Activated T-helper 2 cell treated with anti-CD3 and anti-CD28 coated beads, Interferon-gamma antibody, Interleukin-2, Interleukin-4, amounts not matched to agents 10 μg/mL and 5 μg/mL and 100 μg/mL, durations not matched to agents 14 hours and 24 hours and 36 hours (primary cell): Measurements from ENCODE around the gene ODC1. TPM values are rescaled to one million over a fixed set of nuclear protein-coding genes. Genes with fewer than 3 reads are reported as not detected.

Source experiments
- DNase-seq: peaks from one replicate; pipeline ENCODE4 v3.0.0; 2021; ENCODE audit warnings: low spot score
- H3K27ac Mint-ChIP-seq: one replicate; pipeline ENCODE4 v1.8.0; 2021; ENCODE audit warnings: mixed read lengths
- H3K27me3 Mint-ChIP-seq: one replicate; pipeline ENCODE4 v1.8.0; 2021; ENCODE audit warnings: low read depth, mixed read lengths
- H3K36me3 Mint-ChIP-seq: one replicate; pipeline ENCODE4 v1.8.0; 2021; ENCODE audit warnings: low read depth, mixed read lengths
- H3K4me1 Mint-ChIP-seq: one replicate; pipeline ENCODE4 v1.8.0; 2021; ENCODE audit warnings: low read depth, mixed read lengths
- H3K4me3 Mint-ChIP-seq: one replicate; pipeline ENCODE4 v1.8.0; 2021; ENCODE audit warnings: low read depth, mild to moderate bottlenecking, moderate library complexity, mixed read lengths
- H3K9me3 Mint-ChIP-seq: one replicate; pipeline ENCODE4 v1.8.0; 2021; ENCODE audit warnings: mixed read lengths
- intact Hi-C: fragments of 100-400 bp; cut with micrococcal nuclease; formaldehyde crosslinking; loops from one replicate; pipeline ENCODE4 v1.15.1; 2023
- total RNA-seq: library from RNA; stranded (reverse); gene quantifications from 2 replicates; pipeline ENCODE4 v1.2.3, GENCODE V29; 2022

ODC1 gene
- total RNA-seq, 1 donor from 2014 or later, result 161 TPM

GRCh38 chr2:10424051-10424450, 24.1 kb downstream of the ODC1 start:
- Mint-ChIP-seq H3K36me3 (peaks cover 20% of the 10 kb centered on the region), H3K27ac (no peak overlapping the region), H3K4me1 (no peaks in the 10 kb centered on the region), H3K4me3 (no peak overlapping the region), H3K9me3 (no peaks in the 10 kb centered on the region), H3K27me3 (no peaks in the 10 kb centered on the region)
- intact Hi-C loops, result no loop called here
- no peak for DNase-seq

GRCh38 chr2:10423400-10423774, 24.7 kb downstream of the ODC1 start:
- Mint-ChIP-seq H3K9me3 (no peaks in the 10 kb centered on the region), H3K36me3 (peaks cover 22% of the 10 kb centered on the region), H3K4me1 (no peaks in the 10 kb centered on the region), H3K27ac (no peak overlapping the region), H3K4me3 (no peak overlapping the region), H3K27me3 (no peaks in the 10 kb centered on the region)
- DNase-seq, result no peak
- intact Hi-C loops, result no loop called here

GRCh38 chr2:10422732-10423399, 25.3 kb downstream of the ODC1 start:
- Mint-ChIP-seq H3K27ac (no peak overlapping the region), H3K4me1 (no peaks in the 10 kb centered on the region), H3K36me3 (peaks cover 22% of the 10 kb centered on the region), H3K9me3 (no peaks in the 10 kb centered on the region), H3K4me3 (no peak overlapping the region), H3K27me3 (no peaks in the 10 kb centered on the region)
- DNase-seq, result no peak
- intact Hi-C loops, result no loop called here

- no peak for DNase-seq
- intact Hi-C loops, result no loop called here
- Mint-ChIP-seq H3K4me3 (no peak overlapping the region), H3K36me3 (peaks cover 22% of the 10 kb centered on the region), H3K27ac (no peak overlapping the region), H3K4me1 (peaks cover 6% of the 10 kb centered on the region), H3K9me3 (no peaks in the 10 kb centered on the region), H3K27me3 (no peaks in the 10 kb centered on the region)
These were observed 25.9 kb downstream of the ODC1 start for GRCh38 chr2:10422251-10422650.

GRCh38 chr2:10419553-10420257, 28.4 kb downstream of the ODC1 start:
- Mint-ChIP-seq H3K27ac (no peak overlapping the region), H3K27me3 (no peaks in the 10 kb centered on the region), H3K4me3 (no peak overlapping the region), H3K9me3 (no peaks in the 10 kb centered on the region), H3K36me3 (peaks cover 19% of the 10 kb centered on the region), H3K4me1 (peaks cover 6% of the 10 kb centered on the region)
- no peak for DNase-seq
- intact Hi-C loops, result no loop called here

GRCh38 chr2:10417551-10418335, 30.4 kb downstream of the ODC1 start:
- Mint-ChIP-seq H3K27ac (no peak overlapping the region), H3K36me3 (peaks cover 19% of the 10 kb centered on the region), H3K27me3 (no peaks in the 10 kb centered on the region), H3K9me3 (no peaks in the 10 kb centered on the region), H3K4me3 (no peak overlapping the region), H3K4me1 (peaks cover 8% of the 10 kb centered on the region)
- intact Hi-C loops, result no loop called here
- no peak for DNase-seq

GRCh38 chr2:10415640-10416039, 32.5 kb downstream of the ODC1 start:
- intact Hi-C loops, result no loop called here
- no peak for DNase-seq
- no peaks in the 10 kb centered on the region for H3K9me3 Mint-ChIP-seq
- H3K27ac Mint-ChIP-seq, result no peak overlapping the region
- H3K4me3 Mint-ChIP-seq, result no peak overlapping the region
- no peaks in the 10 kb centered on the region for H3K27me3 Mint-ChIP-seq
- peaks cover 15% of the 10 kb centered on the region for H3K4me1 Mint-ChIP-seq
- peaks cover 18% of the 10 kb centered on the region for H3K36me3 Mint-ChIP-seq

- DNase-seq, result no peak
- Mint-ChIP-seq H3K36me3 (peaks cover 18% of the 10 kb centered on the region), H3K4me1 (peaks cover 21% of the 10 kb centered on the region), H3K4me3 (no peak overlapping the region), H3K27ac (no peak overlapping the region), H3K9me3 (no peaks in the 10 kb centered on the region), H3K27me3 (no peaks in the 10 kb centered on the region)
- intact Hi-C loops, result no loop called here
These were observed 33.1 kb downstream of the ODC1 start for GRCh38 chr2:10415048-10415447.

GRCh38 chr2:10414591-10414990, 33.5 kb downstream of the ODC1 start:
- H3K4me3 Mint-ChIP-seq, result no peak overlapping the region
- peaks cover 22% of the 10 kb centered on the region for H3K4me1 Mint-ChIP-seq
- H3K27me3 Mint-ChIP-seq, result no peaks in the 10 kb centered on the region
- no peaks in the 10 kb centered on the region for H3K9me3 Mint-ChIP-seq
- no peak for DNase-seq
- H3K36me3 Mint-ChIP-seq, result peaks cover 18% of the 10 kb centered on the region
- no peak overlapping the region for H3K27ac Mint-ChIP-seq
- intact Hi-C loops, result no loop called here

- Mint-ChIP-seq H3K9me3 (no peaks in the 10 kb centered on the region), H3K27ac (no peak overlapping the region), H3K4me1 (peaks cover 27% of the 10 kb centered on the region), H3K4me3 (no peak overlapping the region), H3K36me3 (peaks cover 15% of the 10 kb centered on the region), H3K27me3 (no peaks in the 10 kb centered on the region)
- DNase-seq, result no peak
- intact Hi-C loops, result no loop called here
These were observed 34.1 kb downstream of the ODC1 start for GRCh38 chr2:10413991-10414451.

- Mint-ChIP-seq H3K4me3 (no peak overlapping the region), H3K27me3 (no peaks in the 10 kb centered on the region), H3K9me3 (no peaks in the 10 kb centered on the region), H3K27ac (no peak overlapping the region), H3K4me1 (peaks cover 32% of the 10 kb centered on the region), H3K36me3 (peaks cover 14% of the 10 kb centered on the region)
- no peak for DNase-seq
- intact Hi-C loops, result no loop called here
These were observed 34.6 kb downstream of the ODC1 start for GRCh38 chr2:10413503-10413902.

GRCh38 chr2:10412380-10412779, 35.7 kb downstream of the ODC1 start:
- no peak for DNase-seq
- intact Hi-C loops, result no loop called here

GRCh38 chr2:10411557-10411956, 36.6 kb downstream of the ODC1 start:
- H3K9me3 Mint-ChIP-seq, result no peaks in the 10 kb centered on the region
- no peak overlapping the region for H3K27ac Mint-ChIP-seq
- intact Hi-C loops, result no loop called here
- no peak for DNase-seq
- H3K27me3 Mint-ChIP-seq, result no peaks in the 10 kb centered on the region
- H3K36me3 Mint-ChIP-seq, result peaks cover 14% of the 10 kb centered on the region
- H3K4me3 Mint-ChIP-seq, result no peak overlapping the region
- H3K4me1 Mint-ChIP-seq, result peaks cover 44% of the 10 kb centered on the region

More at GRCh38 chr2:10412380-10412779, 35.7 kb downstream of the ODC1 start:
- H3K36me3 Mint-ChIP-seq, result peaks cover 14% of the 10 kb centered on the region
- H3K4me3 Mint-ChIP-seq, result no peak overlapping the region
- no peaks in the 10 kb centered on the region for H3K27me3 Mint-ChIP-seq
- H3K9me3 Mint-ChIP-seq, result no peaks in the 10 kb centered on the region
- H3K27ac Mint-ChIP-seq, result no peak overlapping the region
- peaks cover 39% of the 10 kb centered on the region for H3K4me1 Mint-ChIP-seq
